IMR-90 (cell line): ENCODE data around the gene OVCH2. TPM values are rescaled to one million over a fixed set of nuclear protein-coding genes. Genes with fewer than 3 reads are reported as not detected.

Experiments used
- ATAC-seq: fragments of 200-7000 bp; cut with Tn5 transposase; 2 replicates; pipeline ENCODE4 v1.9.1; 2020; ENCODE audit warnings: low read depth, mild to moderate bottlenecking, moderate library complexity
- BruUV-seq: library from RNA; stranded (reverse); fragments of 400-500 nt; replicated peaks from 2 replicates; lab custom pipeline; 2021; lab: Mats Ljungman, UMichigan
- CTCF ChIA-PET: fragments of 300-600 bp; formaldehyde crosslinking; extraction: SDS; loops from one replicate; lab custom pipeline; 2021; ENCODE audit warnings: antibody characterized with exemption; lab: Yijun Ruan, JAX
- POLR2A ChIA-PET: fragments of 300-600 bp; sonication (Branson Sonifier 250); formaldehyde crosslinking; loops from one replicate; lab custom pipeline; 2022; ENCODE audit warnings: antibody characterized with exemption; ENCODE audit not compliant: unreplicated experiment; lab: Charles Lee
- DNase-seq: peaks from one replicate; pipeline ENCODE4 v3.0.0; 2013
- H2AFZ ChIP-seq: replicated peaks from 2 replicates; pipeline ENCODE3; 2013; ENCODE audit warnings: low read length, mild to moderate bottlenecking; ENCODE audit not compliant: poor library complexity
- H2AK5ac ChIP-seq: 2 replicates; pipeline ENCODE4 v1.6.1; 2013; ENCODE audit warnings: low read depth, low read length, inconsistent platforms
- H2AK9ac ChIP-seq: replicated peaks from 2 replicates; pipeline ENCODE3; 2013; ENCODE audit warnings: mild to moderate bottlenecking, low read depth, low read length, moderate library complexity; ENCODE audit not compliant: poor library complexity
- H2BK120ac ChIP-seq: 2 replicates; pipeline ENCODE4 v1.6.1; 2013; ENCODE audit warnings: low read depth, low read length, inconsistent platforms
- H2BK15ac ChIP-seq: 3 replicates; pipeline ENCODE4 v1.6.1; 2013; ENCODE audit warnings: low read depth, low read length, inconsistent platforms
- H2BK20ac ChIP-seq: 2 replicates; pipeline ENCODE4 v1.6.1; 2013; ENCODE audit warnings: low read depth, mild to moderate bottlenecking, inconsistent platforms, low read length, moderate library complexity
- H2BK5ac ChIP-seq: 2 replicates; pipeline ENCODE4 v1.6.1; 2013; ENCODE audit warnings: mild to moderate bottlenecking, low read depth, low read length, inconsistent platforms; ENCODE audit not compliant: poor library complexity, severe bottlenecking
- H3K14ac ChIP-seq: replicated peaks from 2 replicates; pipeline ENCODE4 v1.6.1; 2013; ENCODE audit warnings: low read depth, low read length, inconsistent platforms
- H3K18ac ChIP-seq: 2 replicates; pipeline ENCODE4 v1.6.1; 2013; ENCODE audit warnings: low read depth, low read length, control low read depth
- H3K23ac ChIP-seq: 2 replicates; pipeline ENCODE4 v1.6.1; 2013; ENCODE audit warnings: low read depth, low read length, inconsistent platforms
- H3K27ac ChIP-seq: 2 replicates; pipeline ENCODE4 v1.5.1; 2013; ENCODE audit warnings: mild to moderate bottlenecking, control low read depth, low read length; ENCODE audit not compliant: insufficient read depth
- H3K27me3 ChIP-seq: 2 replicates; pipeline ENCODE4 v1.6.1; 2013; ENCODE audit warnings: low read length; ENCODE audit not compliant: control insufficient read depth, insufficient read depth
- H3K36me3 ChIP-seq: 2 replicates; pipeline ENCODE4 v1.6.1; 2013; ENCODE audit warnings: low read length, mixed read lengths; ENCODE audit not compliant: control insufficient read depth, insufficient read depth
- H3K4ac ChIP-seq: 2 replicates; pipeline ENCODE4 v1.6.1; 2013; ENCODE audit warnings: low read depth, low read length, inconsistent platforms
- H3K4me1 ChIP-seq: 2 replicates; pipeline ENCODE4 v1.6.1; 2013; ENCODE audit warnings: low read length, mixed read lengths; ENCODE audit not compliant: control insufficient read depth, insufficient read depth
- H3K4me2 ChIP-seq: 2 replicates; pipeline ENCODE4 v1.6.1; 2013; ENCODE audit warnings: low read depth, mild to moderate bottlenecking, control low read depth, low read length, moderate library complexity
- H3K4me3 ChIP-seq: 2 replicates; pipeline ENCODE4 v1.5.1; 2013; ENCODE audit warnings: low read depth, mild to moderate bottlenecking, control low read depth, low read length, moderate library complexity; ENCODE audit not compliant: insufficient read depth
- H3K56ac ChIP-seq: 2 replicates; pipeline ENCODE4 v1.6.1; 2013; ENCODE audit warnings: low read length, inconsistent platforms; ENCODE audit not compliant: insufficient read depth; ENCODE audit errors: extremely low read depth
- H3K79me1 ChIP-seq, 2 experiments: 2 replicates each; pipeline ENCODE4 v1.6.1; 2013; ENCODE audit warnings: low read length in 2 of 2, inconsistent platforms in 1 of 2, low read depth in 1 of 2
- H3K9ac ChIP-seq: 2 replicates; pipeline ENCODE4 v1.6.1; 2013; ENCODE audit warnings: low read depth, low read length, control low read depth
- H3K9me1 ChIP-seq: 2 replicates; pipeline ENCODE4 v1.6.1; 2013; ENCODE audit warnings: low read length, inconsistent platforms; ENCODE audit not compliant: insufficient read depth
- H3K9me3 ChIP-seq: 2 replicates; pipeline ENCODE4 v1.6.1; 2013; ENCODE audit warnings: low read length; ENCODE audit not compliant: control insufficient read depth, insufficient read depth
- H4K20me1 ChIP-seq: 2 replicates; pipeline ENCODE4 v1.6.1; 2013; ENCODE audit warnings: low read length, inconsistent platforms; ENCODE audit not compliant: insufficient read depth
- H4K5ac ChIP-seq: 2 replicates; pipeline ENCODE4 v1.6.1; 2013; ENCODE audit warnings: mild to moderate bottlenecking, low read depth, low read length, control low read depth
- H4K8ac ChIP-seq, 2 experiments: 2 replicates each; pipeline ENCODE4 v1.6.1; 2013; ENCODE audit warnings: low read depth in 2 of 2, low read length in 2 of 2, control low read depth in 1 of 2, inconsistent platforms in 1 of 2
- H4K91ac ChIP-seq: 2 replicates; pipeline ENCODE4 v1.6.1; 2013; ENCODE audit warnings: low read depth, low read length, inconsistent platforms; ENCODE audit not compliant: insufficient read depth
- BHLHE40 ChIP-seq: fragments of 150-350 bp; IDR thresholded peaks from 2 replicates; pipeline ENCODE4 v1.6.1; 2016; ENCODE audit warnings: mild to moderate bottlenecking, low read depth, low read length
- MXI1 ChIP-seq: IDR thresholded peaks from 2 replicates; pipeline ENCODE4 v1.6.1; 2012; ENCODE audit warnings: low read depth, mild to moderate bottlenecking, low read length, moderate library complexity, borderline replicate concordance
- NFE2L2 ChIP-seq: fragments of 150-350 bp; IDR thresholded peaks from 2 replicates; pipeline ENCODE4 v1.6.1; 2016; ENCODE audit warnings: low read depth, mild to moderate bottlenecking, low read length
- RFX5 ChIP-seq: IDR thresholded peaks from 2 replicates; pipeline ENCODE4 v1.8.0; 2012; ENCODE audit warnings: low read depth, mild to moderate bottlenecking, low read length, moderate library complexity
- WGBS, 2 experiments: methylation state at CpG; one replicate each; pipeline versions ENCODE4 v1.1.5 to v1.1.7; 2013; ENCODE audit warnings: missing lambda C conversion rate in 2 of 2; ENCODE audit not compliant: insufficient read length in 1 of 2; ENCODE audit errors: extremely low coverage in 2 of 2; 5-methylcytosine and 5-hydroxymethylcytosine counted together
- dilution Hi-C: fragments of 300-500 bp; cut with HindIII; formaldehyde crosslinking; loops from one replicate; pipeline ENCODE4 v1.14.3; 2018; ENCODE audit warnings: low sequenced_read_pairs; ENCODE audit not compliant: unreplicated experiment
- in situ Hi-C: fragments of 300-500 bp; cut with MboI; formaldehyde crosslinking; loops from 3 replicates; pipeline ENCODE4 v1.14.3; 2019; ENCODE audit warnings: low sequenced_read_pairs, inconsistent platforms, mixed read lengths
- intact Hi-C: fragments of 100-400 bp; cut with micrococcal nuclease; formaldehyde crosslinking; loops from 2 replicates; pipeline ENCODE4 v1.10.0; 2022
- polyA plus RNA-seq, 3 experiments: library from polyadenylated mRNA; depleted of rRNA; stranded (reverse); fragments of >200 nt; gene quantifications; 2 replicates each; pipeline ENCODE4 v1.2.3, GENCODE V29; 2012; ENCODE audit warnings: low replicate concordance in 1 of 3
- total RNA-seq: library from RNA; depleted of rRNA; stranded (reverse); fragments of >200 nt; gene quantifications from 2 replicates; pipeline ENCODE4 v1.2.3, GENCODE V29; 2012
- TF ChIP-seq, protein P1 (sequence below): fragments of 150-350 bp; IDR thresholded peaks from 2 replicates; pipeline ENCODE4 v1.6.1; 2016; ENCODE audit warnings: low read depth, mild to moderate bottlenecking, low read length, moderate library complexity, borderline replicate concordance

Gene OVCH2
- total and polyA plus RNA-seq, 2 of the 4 experiments (the other 2 are of a cell fraction) = 0.07 TPM; not detected in 1

DNA sequence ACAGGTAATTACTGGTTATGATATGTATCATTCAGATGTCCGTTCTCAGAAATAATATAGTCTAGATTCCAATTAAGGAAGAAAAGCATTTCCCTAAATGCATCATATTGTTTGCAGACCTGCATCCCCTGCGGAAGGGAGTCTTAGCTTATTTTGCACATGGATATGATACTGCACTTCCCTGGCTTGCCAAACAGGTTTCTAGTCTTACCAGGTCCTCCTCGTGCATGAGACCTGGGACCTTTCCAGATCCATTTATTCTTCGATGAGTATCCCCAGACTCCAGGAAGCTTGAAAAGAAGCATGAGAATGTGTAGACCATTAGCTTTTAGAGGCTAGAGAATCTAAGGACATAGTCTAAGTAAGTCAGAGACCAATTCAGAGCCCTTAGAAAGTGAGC lies 63.5 kb downstream of the OVCH2 start:
- no peak for ATAC-seq
- H3K56ac ChIP-seq = no peak overlapping the region
- intact Hi-C loops = no loop called here
- in situ Hi-C loops = no loop called here
- POLR2A ChIA-PET = no interaction called here
- H2AK5ac ChIP-seq = no peak overlapping the region
- WGBS, 2 experiments = no CpG with 5 or more reads among the region's 4 CpGs
- no peaks in the 10 kb centered on the region for H4K20me1 ChIP-seq
- no peak overlapping the region for H3K4ac ChIP-seq
- CTCF ChIA-PET = interaction anchor here (0.8 to 1.5 kb wide), 2 partner anchors 68 to 71 kb away, joined by 3 to 6 read pairs; no protein-coding TSS in a partner anchor
- no peak overlapping the region for H3K14ac ChIP-seq
- no peak overlapping the region for H3K4me3 ChIP-seq
- H2BK20ac ChIP-seq = no peak overlapping the region
- no peak overlapping the region for H3K4me2 ChIP-seq
- DNase-seq = no peak
- no TSS peak for BruUV-seq
- H3K27me3 ChIP-seq = no peaks in the 10 kb centered on the region
- no peaks in the 10 kb centered on the region; the same call in 1 of the 2 replicates for H3K36me3 ChIP-seq
- no peaks in the 10 kb centered on the region for H3K9me3 ChIP-seq
- no peaks in the 10 kb centered on the region for H3K4me1 ChIP-seq
- TF ChIP-seq BHLHE40 (no peak), RFX5 (no peak), NFE2L2 (no peak), MXI1 (no peak)
- TF ChIP-seq, protein P1, sequence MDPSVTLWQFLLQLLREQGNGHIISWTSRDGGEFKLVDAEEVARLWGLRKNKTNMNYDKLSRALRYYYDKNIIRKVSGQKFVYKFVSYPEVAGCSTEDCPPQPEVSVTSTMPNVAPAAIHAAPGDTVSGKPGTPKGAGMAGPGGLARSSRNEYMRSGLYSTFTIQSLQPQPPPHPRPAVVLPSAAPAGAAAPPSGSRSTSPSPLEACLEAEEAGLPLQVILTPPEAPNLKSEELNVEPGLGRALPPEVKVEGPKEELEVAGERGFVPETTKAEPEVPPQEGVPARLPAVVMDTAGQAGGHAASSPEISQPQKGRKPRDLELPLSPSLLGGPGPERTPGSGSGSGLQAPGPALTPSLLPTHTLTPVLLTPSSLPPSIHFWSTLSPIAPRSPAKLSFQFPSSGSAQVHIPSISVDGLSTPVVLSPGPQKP = no peak
- H2BK120ac ChIP-seq = no peak overlapping the region
- no peak overlapping the region for H3K27ac ChIP-seq
- peaks cover 1% of the 10 kb centered on the region; the same call in 1 of the 2 replicates for H3K9me1 ChIP-seq
- no peak overlapping the region for H3K18ac ChIP-seq
- no peak overlapping the region for H2AK9ac ChIP-seq
- dilution Hi-C loops = no loop called here
- no peak overlapping the region for H2BK5ac ChIP-seq
- H3K79me1 ChIP-seq = no peaks in the 10 kb centered on the region
- no peak overlapping the region for H4K8ac ChIP-seq
- H3K23ac ChIP-seq = no peak overlapping the region
- no peak overlapping the region for H3K9ac ChIP-seq
- no peak overlapping the region for H4K5ac ChIP-seq
- H4K91ac ChIP-seq = no peak overlapping the region
- no peak overlapping the region for H2AFZ ChIP-seq
- no peak overlapping the region for H2BK15ac ChIP-seq
